GM18861 (cell line): ENCODE data around the gene PRSS33.
A peak's percentile ranks its signal among the peaks of the same experiment; 100 is the strongest.

Experiments used
- ATAC-seq: cut with Tn5 transposase; IDR thresholded peaks from one replicate; pipeline ENCODE4 v1.9.1; 2021; ENCODE audit not compliant: unreplicated experiment

PRSS33 gene

GRCh38 chr16:2778630-2778958, 8.8 kb downstream of the PRSS33 start:
- no peak for ATAC-seq

DNA sequence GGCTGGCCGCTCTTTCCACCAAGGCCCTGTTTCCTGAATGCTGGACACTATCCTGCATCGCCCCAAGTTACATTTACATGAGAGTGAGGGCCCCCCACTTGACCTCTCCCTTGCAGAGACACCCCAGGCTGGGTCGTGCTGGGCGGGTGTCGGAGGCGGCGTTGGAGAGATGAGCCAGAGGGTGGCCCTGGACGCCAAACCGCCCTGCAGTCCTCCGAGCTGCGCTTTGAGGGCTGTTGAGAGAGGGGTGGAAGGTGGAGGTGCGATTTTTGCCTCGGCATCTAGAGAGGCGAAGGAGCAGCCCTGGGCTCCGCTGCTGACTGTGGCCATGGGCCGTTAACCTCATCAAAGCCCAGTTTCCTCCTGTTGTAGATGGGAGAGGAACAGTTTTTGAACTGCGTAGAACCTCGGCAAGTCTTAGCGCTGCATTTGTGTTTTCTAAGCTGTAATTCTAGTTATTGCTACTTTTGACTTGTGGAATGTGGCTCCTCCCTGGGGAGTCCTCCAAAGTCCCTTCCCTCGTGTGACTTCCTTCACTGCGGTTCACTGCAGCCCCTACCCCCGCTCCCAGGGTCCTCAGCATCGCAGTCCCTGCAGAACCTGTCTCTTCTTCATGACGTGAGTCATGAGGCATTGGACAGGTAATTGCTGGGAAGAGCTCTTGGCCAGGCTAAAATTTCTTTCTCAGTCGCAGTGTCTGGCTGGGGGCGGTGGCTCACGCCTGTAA, 9.3 kb downstream of the PRSS33 start:
- ATAC-seq, result no peak

GRCh38 chr16:2777231-2777902, 10.0 kb downstream of the PRSS33 start, which contains the start of gene ELOB:
Gene ELOB (minus strand): TSS chr16:2777280. CDS start chr16:2777239, 41 bp downstream.
- ATAC-seq, result peak; percentile 55

DNA sequence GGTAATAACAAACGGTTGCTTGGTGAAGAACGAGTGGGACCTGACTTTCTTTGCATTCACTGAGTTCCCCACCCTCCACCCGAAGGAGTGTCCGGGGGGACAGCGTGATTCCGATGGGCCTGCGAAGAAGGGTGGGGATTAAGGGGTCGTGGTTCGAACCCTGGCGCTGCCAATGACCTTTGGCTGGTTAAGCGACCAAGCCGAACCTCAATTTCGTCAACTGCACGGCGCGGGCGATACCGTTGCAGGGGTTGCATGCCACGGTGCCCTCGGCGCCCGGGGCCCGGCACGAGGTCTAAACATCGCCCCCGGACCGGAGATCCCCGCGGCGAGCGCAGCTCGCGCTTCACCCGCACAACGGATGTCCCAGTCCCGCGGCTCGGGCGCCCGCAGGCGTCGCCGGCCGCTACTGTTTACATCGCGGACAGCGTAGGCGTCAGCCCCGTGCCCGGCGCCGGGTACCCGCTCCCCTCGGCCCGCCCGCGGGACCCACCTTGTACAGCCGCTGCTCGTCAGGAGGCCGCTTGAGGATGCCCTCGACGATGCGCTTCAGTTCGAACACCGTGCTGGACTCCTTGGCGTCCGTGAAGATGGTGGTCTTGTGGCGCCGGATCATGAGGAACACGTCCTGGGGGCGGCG, 10.7 kb downstream of the PRSS33 start:
- ATAC-seq, result peak; percentile 19

GRCh38 chr16:2775765-2776499, 11.4 kb downstream of the PRSS33 start:
- ATAC-seq, result no peak

GRCh38 chr16:2775131-2775716, 12.1 kb downstream of the PRSS33 start:
- ATAC-seq, result no peak

- no peak for ATAC-seq
These were observed 13.0 kb downstream of the PRSS33 start for GRCh38 chr16:2774161-2774891.

GRCh38 chr16:2773188-2773968, 14.0 kb downstream of the PRSS33 start:
- ATAC-seq, result no peak

GRCh38 chr16:2771496-2772402, 15.6 kb downstream of the PRSS33 start:
- ATAC-seq, result no peak

DNA sequence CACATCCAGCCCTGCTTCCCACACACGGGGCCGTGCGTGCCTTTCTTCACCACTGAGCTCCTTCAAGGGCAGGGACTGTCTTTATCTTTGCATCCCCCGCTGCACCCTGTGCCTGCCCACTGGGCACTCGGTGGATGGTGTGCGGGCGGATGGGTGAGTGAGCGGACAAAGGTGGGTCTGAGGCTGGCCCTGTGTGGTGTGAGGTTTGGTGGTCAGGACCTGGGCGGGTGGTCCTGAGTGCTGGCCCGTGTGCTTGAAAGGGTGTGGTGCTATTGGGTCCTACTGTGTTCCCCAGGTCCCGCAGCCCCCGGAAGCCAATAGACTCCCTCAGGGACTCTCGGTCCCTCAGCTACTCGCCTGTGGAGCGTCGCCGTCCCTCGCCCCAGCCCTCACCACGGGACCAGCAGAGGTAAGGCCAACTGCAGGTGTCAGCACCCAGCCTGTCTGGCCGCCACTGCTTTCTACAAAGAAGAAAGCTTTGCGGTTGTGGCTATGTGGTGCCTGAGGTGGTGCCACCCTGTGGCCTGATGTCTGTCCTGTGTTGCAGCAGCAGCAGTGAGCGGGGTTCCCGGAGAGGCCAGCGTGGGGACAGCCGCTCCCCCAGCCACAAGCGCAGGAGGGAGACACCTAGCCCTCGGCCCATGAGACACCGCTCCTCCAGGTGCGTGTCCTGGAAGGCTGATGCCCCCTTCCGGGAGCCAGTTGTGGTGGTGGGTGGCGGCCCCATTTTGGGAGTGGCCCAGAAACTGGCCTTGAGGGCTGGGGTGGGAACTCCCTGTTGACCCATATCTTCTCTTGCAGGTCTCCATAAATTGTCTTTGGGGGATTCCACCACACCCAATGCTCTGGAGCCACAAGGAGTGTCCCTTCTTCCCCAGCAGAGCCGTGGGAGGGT, 17.1 kb downstream of the PRSS33 start:
- ATAC-seq, result no peak

DNA sequence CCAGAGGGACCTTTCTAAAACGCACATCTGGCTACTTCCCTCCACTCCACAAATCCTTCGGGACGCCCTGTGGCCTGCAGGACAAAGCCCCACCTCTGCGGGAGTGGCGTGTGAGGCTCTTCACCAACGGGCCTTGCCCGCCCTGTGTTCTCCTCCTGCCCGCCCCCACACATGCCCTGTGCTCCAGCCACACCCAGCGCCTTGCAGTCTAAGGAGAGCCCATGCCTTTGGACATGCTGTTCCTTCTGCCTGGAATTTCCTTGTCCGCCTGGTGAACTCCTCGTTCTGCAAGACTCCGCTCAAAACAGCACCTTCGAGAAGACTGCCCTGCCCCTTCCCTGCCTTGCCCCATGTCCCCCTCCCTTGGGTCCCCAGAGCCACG, 17.7 kb downstream of the PRSS33 start:
- no peak for ATAC-seq

DNA sequence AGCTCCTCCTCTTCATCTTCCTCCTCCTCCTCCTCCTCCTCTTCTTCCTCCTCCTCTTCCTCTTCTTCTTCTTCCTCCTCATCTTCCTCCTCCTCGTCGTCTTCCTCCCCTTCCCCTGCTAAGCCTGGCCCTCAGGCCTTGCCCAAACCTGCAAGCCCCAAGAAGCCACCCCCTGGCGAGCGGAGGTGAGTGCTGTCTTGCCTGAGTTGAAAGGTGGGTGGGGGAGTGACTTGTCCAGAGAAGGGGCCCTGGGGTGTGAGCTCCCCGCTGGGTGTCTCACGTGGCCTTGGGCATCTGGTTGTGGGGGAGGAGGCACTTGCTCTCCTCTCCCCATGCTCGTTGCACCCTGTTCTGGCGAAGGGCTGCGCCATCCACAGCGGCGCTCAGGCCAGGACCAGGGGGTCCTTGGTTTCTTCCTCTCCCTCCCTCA, 18.2 kb downstream of the PRSS33 start:
- ATAC-seq, result no peak

GRCh38 chr16:2768403-2769089, 18.8 kb downstream of the PRSS33 start:
- ATAC-seq, result no peak

GRCh38 chr16:2767891-2768290, 19.5 kb downstream of the PRSS33 start:
- no peak for ATAC-seq

- ATAC-seq, result no peak
These were observed 20.1 kb downstream of the PRSS33 start for GRCh38 chr16:2767140-2767731.

DNA sequence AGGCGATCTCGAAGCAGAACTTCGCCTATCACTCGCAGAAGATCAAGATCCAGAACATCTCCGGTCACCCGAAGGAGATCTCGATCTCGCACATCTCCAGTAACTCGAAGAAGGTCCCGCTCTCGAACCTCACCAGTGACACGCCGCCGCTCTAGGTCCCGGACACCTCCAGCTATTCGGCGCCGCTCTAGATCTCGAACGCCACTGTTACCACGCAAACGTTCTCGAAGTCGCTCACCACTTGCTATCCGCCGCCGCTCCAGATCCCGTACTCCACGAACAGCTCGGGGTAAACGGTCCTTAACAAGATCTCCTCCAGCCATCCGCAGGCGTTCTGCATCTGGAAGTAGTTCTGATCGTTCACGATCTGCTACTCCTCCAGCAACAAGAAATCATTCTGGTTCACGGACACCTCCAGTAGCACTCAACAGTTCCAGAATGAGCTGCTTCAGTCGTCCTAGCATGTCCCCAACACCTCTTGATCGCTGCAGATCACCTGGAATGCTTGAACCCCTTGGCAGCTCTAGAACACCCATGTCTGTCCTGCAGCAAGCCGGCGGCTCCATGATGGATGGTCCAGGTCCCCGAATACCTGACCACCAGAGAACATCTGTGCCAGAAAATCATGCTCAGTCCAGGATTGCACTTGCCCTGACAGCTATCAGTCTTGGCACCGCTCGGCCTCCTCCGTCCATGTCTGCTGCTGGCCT, 20.8 kb downstream of the PRSS33 start:
- no peak for ATAC-seq
